GM12891 (cell line): ENCODE measurements around the gene SLC12A5.

Experiments used
- POLR2A ChIP-seq: IDR thresholded peaks from 2 replicates; pipeline ENCODE4 v1.6.1; 2011; ENCODE audit warnings: low read depth, low read length, control low read depth
- POLR2AphosphoS5 ChIP-seq: IDR thresholded peaks from 2 replicates; pipeline ENCODE4 v1.6.1; 2011; ENCODE audit warnings: low read depth, low read length, control low read depth
- POU2F2 ChIP-seq: IDR thresholded peaks from 2 replicates; pipeline ENCODE4 v1.6.1; 2011; ENCODE audit warnings: low read depth, mild to moderate bottlenecking, control low read depth, low read length, moderate library complexity
- SPI1 ChIP-seq: IDR thresholded peaks from 2 replicates; pipeline ENCODE4 v1.6.1; 2011; ENCODE audit warnings: low read depth, low read length, control low read depth

DNA sequence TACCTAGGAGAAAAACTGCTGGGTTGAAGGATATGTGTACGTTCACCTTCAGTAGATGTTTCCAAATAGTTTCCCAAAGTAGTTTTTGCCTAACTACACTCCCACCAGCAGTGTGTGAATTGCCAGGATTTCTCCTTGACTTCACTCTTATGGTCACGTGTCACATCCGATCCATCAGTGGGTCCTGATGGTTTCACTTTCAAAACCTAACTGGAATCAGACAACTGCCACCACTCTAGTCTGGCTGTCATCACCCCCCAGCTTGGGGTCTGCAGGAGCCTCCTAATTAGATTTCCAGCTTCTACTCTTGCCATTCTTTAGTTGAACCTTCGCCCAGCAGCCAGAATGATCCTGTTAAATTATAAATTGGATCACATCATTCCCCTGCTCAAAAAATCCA, 8.5 kb upstream of the SLC12A5 start:
- no peak for TF ChIP-seq POLR2A
- TF ChIP-seq POU2F2, result no peak
- no peak for TF ChIP-seq SPI1
- no peak for TF ChIP-seq POLR2AphosphoS5
